ENCODE measurements around the gene DNAH14. TPM values are rescaled to one million over a fixed set of nuclear protein-coding genes. Genes with fewer than 3 reads are reported as not detected.
"Not testable (repeated sequence)": the region's sequence is repeated elsewhere in the genome, so short reads cannot be mapped to it uniquely, and the experiment has no call there.

Gene DNAH14
- polyA plus RNA-seq, 1 experiment = 11.1 TPM

- ChIA-PET POLR2A (no interaction called here), CTCF (interaction anchor here (0.6 to 1.6 kb wide), 3 partner anchors 9 to 450 kb away, joined by 3 to 8 read pairs (median 6); no protein-coding TSS in a partner anchor)
- TF ChIP-seq, protein P1, sequence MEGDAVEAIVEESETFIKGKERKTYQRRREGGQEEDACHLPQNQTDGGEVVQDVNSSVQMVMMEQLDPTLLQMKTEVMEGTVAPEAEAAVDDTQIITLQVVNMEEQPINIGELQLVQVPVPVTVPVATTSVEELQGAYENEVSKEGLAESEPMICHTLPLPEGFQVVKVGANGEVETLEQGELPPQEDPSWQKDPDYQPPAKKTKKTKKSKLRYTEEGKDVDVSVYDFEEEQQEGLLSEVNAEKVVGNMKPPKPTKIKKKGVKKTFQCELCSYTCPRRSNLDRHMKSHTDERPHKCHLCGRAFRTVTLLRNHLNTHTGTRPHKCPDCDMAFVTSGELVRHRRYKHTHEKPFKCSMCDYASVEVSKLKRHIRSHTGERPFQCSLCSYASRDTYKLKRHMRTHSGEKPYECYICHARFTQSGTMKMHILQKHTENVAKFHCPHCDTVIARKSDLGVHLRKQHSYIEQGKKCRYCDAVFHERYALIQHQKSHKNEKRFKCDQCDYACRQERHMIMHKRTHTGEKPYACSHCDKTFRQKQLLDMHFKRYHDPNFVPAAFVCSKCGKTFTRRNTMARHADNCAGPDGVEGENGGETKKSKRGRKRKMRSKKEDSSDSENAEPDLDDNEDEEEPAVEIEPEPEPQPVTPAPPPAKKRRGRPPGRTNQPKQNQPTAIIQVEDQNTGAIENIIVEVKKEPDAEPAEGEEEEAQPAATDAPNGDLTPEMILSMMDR (IDR thresholded peaks at IDR 0.05; ENCODE audit: low read depth, low read length) = no peak
- DNase-seq (ENCODE audit: low read depth, low spot score) = no peak
- H3K27ac ChIP-seq (ENCODE audit: low read depth, low read length) = no peak overlapping the region
- H3K27me3 ChIP-seq (ENCODE audit: control insufficient read depth, insufficient read depth, low read length) = no peaks in the 10 kb centered on the region
- H3K9me3 ChIP-seq (ENCODE audit: control insufficient read depth, insufficient read depth, low read length) = no peaks in the 10 kb centered on the region; the same call in 1 of the 2 replicates
- H3K4me3 ChIP-seq (ENCODE audit: low read depth, low read length) = no peak overlapping the region
Observed at GRCh38 chr1:224931605-224932004, 2.1 kb downstream of the DNAH14 start.

DNA sequence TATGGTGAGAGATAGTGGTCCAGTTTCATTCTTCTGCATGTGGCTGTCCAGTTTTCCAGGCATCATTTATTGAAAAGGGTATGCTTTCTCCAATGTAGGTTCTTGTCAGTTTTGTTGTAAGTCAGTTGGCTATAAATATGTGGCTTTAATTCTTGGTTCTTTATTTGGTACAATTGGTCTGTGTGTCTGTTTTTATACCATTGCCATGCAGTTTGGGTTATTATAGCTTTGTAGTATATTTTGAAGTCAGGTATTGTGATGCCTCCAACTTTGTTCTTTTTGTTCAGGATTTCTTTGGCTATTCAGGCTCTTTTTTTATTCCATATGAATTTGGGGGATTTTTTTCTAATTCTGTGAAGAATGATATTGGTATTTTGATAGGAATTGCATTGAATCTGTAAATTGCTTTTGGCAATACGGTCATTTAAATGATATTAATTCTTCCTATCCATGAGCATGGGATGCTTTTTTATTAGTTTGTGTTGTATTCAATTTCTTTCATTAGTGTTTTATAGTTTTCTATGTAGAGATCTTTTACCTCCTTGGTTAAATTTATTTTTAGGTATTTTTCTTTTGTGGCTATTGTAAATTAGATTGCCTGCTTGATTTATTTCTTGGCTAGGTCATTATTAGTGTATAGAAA is 3.3 kb downstream of the DNAH14 start:
- no peak overlapping the region for H3K27ac ChIP-seq (ENCODE audit: low read depth, low read length)
- H3K4me3 ChIP-seq (ENCODE audit: low read depth, low read length) = no peak overlapping the region
- POLR2A ChIA-PET = no interaction called here
- CTCF ChIA-PET = no interaction called here
- no peak for DNase-seq (ENCODE audit: low read depth, low spot score)
- H3K27me3 ChIP-seq (ENCODE audit: control insufficient read depth, insufficient read depth, low read length) = no peaks in the 10 kb centered on the region
- H3K9me3 ChIP-seq (ENCODE audit: control insufficient read depth, insufficient read depth, low read length) = no peaks in the 10 kb centered on the region; the same call in 1 of the 2 replicates
- TF ChIP-seq, protein P1 (IDR thresholded peaks at IDR 0.05; ENCODE audit: low read depth, low read length) = no peak

- ChIA-PET CTCF (no interaction called here), POLR2A (no interaction called here)
- Histone ChIP-seq H3K9me3 (ENCODE audit: control insufficient read depth, insufficient read depth, low read length) (no peaks in the 10 kb centered on the region; the same call in 1 of the 2 replicates), H3K27me3 (ENCODE audit: control insufficient read depth, insufficient read depth, low read length) (no peaks in the 10 kb centered on the region), H3K4me3 (ENCODE audit: low read depth, low read length) (no peak overlapping the region), H3K27ac (ENCODE audit: low read depth, low read length) (no peak overlapping the region)
- DNase-seq (ENCODE audit: low read depth, low spot score) = no peak
- TF ChIP-seq, protein P1 (IDR thresholded peaks at IDR 0.05; ENCODE audit: low read depth, low read length) = no peak
Observed at GRCh38 chr1:224933584-224933983, 4.1 kb downstream of the DNAH14 start.

DNA sequence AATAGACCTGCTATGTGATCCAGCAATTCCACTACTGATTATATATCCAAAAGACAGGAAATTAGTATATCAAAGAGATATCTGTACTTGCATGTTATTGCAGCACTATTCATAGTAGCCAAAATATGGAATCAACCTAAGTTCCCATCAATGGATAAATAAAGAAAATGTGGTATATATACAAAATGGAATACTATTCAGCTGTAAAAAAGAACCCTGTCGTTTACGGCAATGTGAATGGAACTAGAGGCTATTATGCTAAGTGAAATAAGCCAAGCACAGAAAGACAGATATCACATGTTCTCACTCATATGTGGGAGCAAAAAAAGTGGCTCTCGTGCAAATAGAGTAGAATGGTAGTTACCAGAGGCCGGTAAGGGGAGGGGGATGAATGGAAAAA is 9.2 kb downstream of the DNAH14 start:
- CTCF ChIA-PET = no interaction called here
- POLR2A ChIA-PET = no interaction called here
- H3K4me3 ChIP-seq (ENCODE audit: low read depth, low read length) = no peak overlapping the region

GRCh38 chr1:224939844-224940425 is 10.5 kb downstream of the DNAH14 start:
- ChIA-PET POLR2A (no interaction called here), CTCF (interaction anchor here (1.2 kb wide), 1 partner anchor 17 kb away, joined by 9 read pairs; no protein-coding TSS in a partner anchor)
- no peak for DNase-seq (ENCODE audit: low read depth, low spot score)
- no peaks in the 10 kb centered on the region for H3K9me3 ChIP-seq (ENCODE audit: control insufficient read depth, insufficient read depth, low read length)
- TF ChIP-seq, protein P1 (IDR thresholded peaks at IDR 0.05; ENCODE audit: low read depth, low read length) = no peak
- no peak overlapping the region for H3K4me3 ChIP-seq (ENCODE audit: low read depth, low read length)
- H3K27me3 ChIP-seq (ENCODE audit: control insufficient read depth, insufficient read depth, low read length) = no peaks in the 10 kb centered on the region
- no peak overlapping the region for H3K27ac ChIP-seq (ENCODE audit: low read depth, low read length)

More for the DNA sequence above, 9.2 kb downstream of the DNAH14 start:
- TF ChIP-seq, protein P1 (IDR thresholded peaks at IDR 0.05; ENCODE audit: low read depth, low read length) = no peak
- H3K27me3 ChIP-seq (ENCODE audit: control insufficient read depth, insufficient read depth, low read length) = no peaks in the 10 kb centered on the region
- DNase-seq (ENCODE audit: low read depth, low spot score) = no peak
- H3K9me3 ChIP-seq (ENCODE audit: control insufficient read depth, insufficient read depth, low read length) = no peaks in the 10 kb centered on the region
- no peak overlapping the region for H3K27ac ChIP-seq (ENCODE audit: low read depth, low read length)

- H3K4me3 ChIP-seq (ENCODE audit: low read depth, low read length); DNase-seq (ENCODE audit: low read depth, low spot score); H3K27me3 ChIP-seq (ENCODE audit: control insufficient read depth, insufficient read depth, low read length); POLR2A ChIA-PET; CTCF ChIA-PET; H3K27ac ChIP-seq (ENCODE audit: low read depth, low read length); H3K9me3 ChIP-seq (ENCODE audit: control insufficient read depth, insufficient read depth, low read length): not testable (repeated sequence)
Observed at GRCh38 chr1:224940735-224941134, 11.3 kb downstream of the DNAH14 start.

DNA sequence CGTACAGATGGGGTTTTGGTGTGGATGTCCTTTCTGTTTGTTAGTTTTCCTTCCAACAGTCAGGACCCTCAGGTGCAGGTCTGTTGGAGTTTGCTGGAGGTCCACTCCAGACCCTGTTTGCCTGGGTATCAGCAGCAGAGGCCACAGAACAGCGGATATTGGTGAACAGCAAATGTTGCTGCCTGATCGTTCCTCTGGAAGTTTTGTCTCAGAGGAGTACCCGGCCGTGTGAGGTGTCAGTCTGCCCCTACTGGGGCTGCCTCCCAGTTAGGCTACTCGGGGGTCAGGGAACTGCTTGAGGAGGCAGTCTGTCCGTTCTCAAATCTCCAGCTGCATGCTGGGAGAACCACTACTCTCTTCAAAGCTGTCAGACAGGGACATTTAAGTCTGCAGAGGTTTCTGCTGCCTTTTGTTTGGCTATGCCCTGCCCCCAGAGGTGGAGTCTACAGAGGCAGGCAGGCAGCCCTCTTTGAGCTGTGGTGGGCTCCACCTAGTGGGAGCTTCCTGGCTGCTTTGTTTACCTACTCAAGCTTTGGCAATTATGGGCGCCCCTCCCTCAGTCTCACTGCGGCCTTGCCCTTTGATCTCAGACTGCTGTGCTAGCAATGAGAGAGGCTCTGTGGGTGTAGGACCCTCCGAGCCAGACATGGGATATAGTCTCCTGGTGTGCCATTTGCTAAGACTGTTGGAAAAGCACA is 16.3 kb downstream of the DNAH14 start:
- DNase-seq (ENCODE audit: low read depth, low spot score); H3K9me3 ChIP-seq (ENCODE audit: control insufficient read depth, insufficient read depth, low read length); POLR2A ChIA-PET; H3K4me3 ChIP-seq (ENCODE audit: low read depth, low read length); CTCF ChIA-PET; H3K27me3 ChIP-seq (ENCODE audit: control insufficient read depth, insufficient read depth, low read length); H3K27ac ChIP-seq (ENCODE audit: low read depth, low read length): not testable (repeated sequence)
